GM12891 (cell line): ENCODE measurements around the gene TSHR.

Experiments used
- POLR2A ChIP-seq: IDR thresholded peaks from 2 replicates; pipeline ENCODE4 v1.6.1; 2011; ENCODE audit warnings: low read depth, low read length, control low read depth
- POLR2AphosphoS5 ChIP-seq: IDR thresholded peaks from 2 replicates; pipeline ENCODE4 v1.6.1; 2011; ENCODE audit warnings: low read depth, low read length, control low read depth
- TAF1 ChIP-seq: IDR thresholded peaks from 2 replicates; pipeline ENCODE4 v1.6.1; 2011; ENCODE audit warnings: low read depth, low read length, control low read depth

GRCh38 chr14:80982711-80983110 lies 27.3 kb downstream of the TSHR start:
- no peak for TF ChIP-seq POLR2AphosphoS5
- no peak for TF ChIP-seq POLR2A
- TF ChIP-seq TAF1: no peak
